Measurements from ENCODE around the gene RPL22L1. TPM values are rescaled to one million over a fixed set of nuclear protein-coding genes. Genes with fewer than 3 reads are reported as not detected.
A peak's percentile ranks its signal among the peaks of the same experiment; 100 is the strongest.

RPL22L1 gene
- 84.3 and 107 TPM in 2 replicates for total RNA-seq (ENCODE audit: low replicate concordance)

DNA sequence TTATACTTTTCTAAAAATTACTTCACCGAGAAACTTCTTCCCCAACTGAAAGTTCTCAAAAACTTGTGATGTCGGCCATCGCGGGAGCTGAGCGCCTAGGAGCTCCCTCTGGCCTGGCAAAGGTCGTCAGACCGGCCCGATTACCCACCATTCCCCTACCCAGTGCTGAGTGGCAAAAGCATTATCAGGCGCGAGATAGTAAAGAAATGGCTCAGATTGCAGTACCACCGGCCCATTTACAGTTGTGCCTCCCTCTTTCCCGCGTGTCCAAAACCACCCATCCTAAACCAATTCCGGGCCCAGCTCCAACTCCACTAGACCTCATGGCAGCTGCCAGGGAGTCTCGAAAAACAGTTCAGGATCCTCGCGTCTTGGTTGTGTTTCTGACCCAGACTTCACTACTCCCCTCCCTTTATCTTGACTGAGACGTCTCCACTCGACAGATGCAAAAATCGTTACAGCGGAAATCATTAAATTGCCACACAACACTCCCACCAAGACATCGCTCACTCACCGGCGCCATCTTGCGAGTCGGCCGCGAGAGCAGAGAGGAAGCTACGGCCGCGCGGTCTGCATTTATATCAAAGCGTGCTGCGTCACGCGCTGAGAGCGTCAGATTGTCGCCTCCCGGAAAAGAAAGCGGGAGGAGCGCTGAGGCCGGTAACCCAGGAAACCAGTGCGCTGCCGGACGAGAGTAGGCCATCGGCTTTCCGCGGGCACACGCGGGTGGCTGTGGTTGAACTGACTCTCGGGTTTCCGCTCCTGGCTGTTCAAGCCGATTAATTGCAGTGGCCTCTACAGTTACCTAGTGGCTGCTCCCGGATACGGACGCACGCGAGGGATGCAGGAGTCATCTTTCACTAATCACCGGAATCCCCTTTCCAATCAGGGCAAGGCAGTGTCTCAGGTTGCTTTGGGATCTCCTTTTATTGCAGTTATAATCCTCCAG is at the start of gene RPL22L1:
RPL22L1 (minus strand) TSS at position 551 of the 949 bp plus-strand sequence; CDS start at position 523, 28 bp downstream.
- Histone ChIP-seq H2AFZ (replicated peaks) (peak within 1 kb of the TSS; percentile 90), H3K4me1 (peaks cover 25% of the 10 kb centered on the region), H3K79me2 (ENCODE audit: low read depth) (peaks cover 31% of the 10 kb centered on the region), H3K4me3 (peak within 1 kb of the TSS; percentile 79), H3K27ac (peak within 1 kb of the TSS; percentile 86), H4K20me1 (ENCODE audit: low read depth) (peaks cover 24% of the 10 kb centered on the region), H3F3A (ENCODE audit: low read depth) (peaks cover 63% of the 10 kb centered on the region), H3K27me3 (no peaks in the 10 kb centered on the region), H3K36me3 (peaks cover 26% of the 10 kb centered on the region), H3K9ac (peak within 1 kb of the TSS; percentile 71), H3K4me2 (peak within 1 kb of the TSS; percentile 99), H3K9me3 (ENCODE audit: low read depth) (no peaks in the 10 kb centered on the region)
- DNase-seq (ENCODE audit: low spot score): peak; percentile 97
- TF ChIP-seq, protein P1, sequence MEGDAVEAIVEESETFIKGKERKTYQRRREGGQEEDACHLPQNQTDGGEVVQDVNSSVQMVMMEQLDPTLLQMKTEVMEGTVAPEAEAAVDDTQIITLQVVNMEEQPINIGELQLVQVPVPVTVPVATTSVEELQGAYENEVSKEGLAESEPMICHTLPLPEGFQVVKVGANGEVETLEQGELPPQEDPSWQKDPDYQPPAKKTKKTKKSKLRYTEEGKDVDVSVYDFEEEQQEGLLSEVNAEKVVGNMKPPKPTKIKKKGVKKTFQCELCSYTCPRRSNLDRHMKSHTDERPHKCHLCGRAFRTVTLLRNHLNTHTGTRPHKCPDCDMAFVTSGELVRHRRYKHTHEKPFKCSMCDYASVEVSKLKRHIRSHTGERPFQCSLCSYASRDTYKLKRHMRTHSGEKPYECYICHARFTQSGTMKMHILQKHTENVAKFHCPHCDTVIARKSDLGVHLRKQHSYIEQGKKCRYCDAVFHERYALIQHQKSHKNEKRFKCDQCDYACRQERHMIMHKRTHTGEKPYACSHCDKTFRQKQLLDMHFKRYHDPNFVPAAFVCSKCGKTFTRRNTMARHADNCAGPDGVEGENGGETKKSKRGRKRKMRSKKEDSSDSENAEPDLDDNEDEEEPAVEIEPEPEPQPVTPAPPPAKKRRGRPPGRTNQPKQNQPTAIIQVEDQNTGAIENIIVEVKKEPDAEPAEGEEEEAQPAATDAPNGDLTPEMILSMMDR (IDR thresholded peaks at IDR 0.05): peak; percentile 30
- no peak for TF ChIP-seq EZH2 (IDR thresholded peaks at IDR 0.05)
- no peak for TF ChIP-seq EZH2phosphoT487 (IDR thresholded peaks at IDR 0.05)
- H3K27me3 Mint-ChIP-seq (ENCODE audit: insufficient read depth, low read depth): no peaks in the 10 kb centered on the region
- H3K27ac Mint-ChIP-seq: peak within 1 kb of the TSS; percentile 100
- peak within 1 kb of the TSS; percentile 96 for H3K4me3 Mint-ChIP-seq
- H3K9me3 Mint-ChIP-seq: no peaks in the 10 kb centered on the region
- H3K36me3 Mint-ChIP-seq: peaks cover 17% of the 10 kb centered on the region
- H3K4me1 Mint-ChIP-seq: peaks cover 21% of the 10 kb centered on the region

GRCh38 chr3:170918715-170919114 is 48.7 kb upstream of the RPL22L1 start:
- Histone ChIP-seq H3K79me2 (ENCODE audit: low read depth) (no peaks in the 10 kb centered on the region), H3K4me3 (no peak overlapping the region), H3K4me1 (no peaks in the 10 kb centered on the region), H3K9ac (no peak overlapping the region), H4K20me1 (ENCODE audit: low read depth) (no peaks in the 10 kb centered on the region), H2AFZ (replicated peaks) (no peak overlapping the region), H3K9me3 (ENCODE audit: low read depth) (no peaks in the 10 kb centered on the region), H3K4me2 (no peak overlapping the region), H3F3A (ENCODE audit: low read depth) (no peaks in the 10 kb centered on the region), H3K36me3 (no peaks in the 10 kb centered on the region), H3K27ac (no peak overlapping the region), H3K27me3 (no peaks in the 10 kb centered on the region)
- peaks cover 2% of the 10 kb centered on the region for H3K36me3 Mint-ChIP-seq
- peaks cover 44% of the 10 kb centered on the region for H3K9me3 Mint-ChIP-seq
- no peak for TF ChIP-seq EZH2phosphoT487 (IDR thresholded peaks at IDR 0.05)
- TF ChIP-seq, protein P1 (IDR thresholded peaks at IDR 0.05): no peak
- no peak for TF ChIP-seq EZH2 (IDR thresholded peaks at IDR 0.05)
- no peaks in the 10 kb centered on the region for H3K4me1 Mint-ChIP-seq
- no peak overlapping the region for H3K27ac Mint-ChIP-seq
- no peak for DNase-seq (ENCODE audit: low spot score)
- H3K27me3 Mint-ChIP-seq (ENCODE audit: insufficient read depth, low read depth): peaks cover 5% of the 10 kb centered on the region
- H3K4me3 Mint-ChIP-seq: no peak overlapping the region

- no peaks in the 10 kb centered on the region for H3K36me3 ChIP-seq
- no peak overlapping the region for H3K9ac ChIP-seq
- no peak overlapping the region for H3K27ac ChIP-seq
- no peak overlapping the region for H3K4me2 ChIP-seq
- H3K4me1 ChIP-seq: no peaks in the 10 kb centered on the region
- DNase-seq (ENCODE audit: low spot score): no peak
- no peaks in the 10 kb centered on the region for H3K4me1 Mint-ChIP-seq
- H3K4me3 Mint-ChIP-seq: no peak overlapping the region
- peaks cover 22% of the 10 kb centered on the region for H3K9me3 Mint-ChIP-seq
- no peaks in the 10 kb centered on the region for H3K79me2 ChIP-seq (ENCODE audit: low read depth)
- peaks cover 2% of the 10 kb centered on the region for H3K36me3 Mint-ChIP-seq
- no peaks in the 10 kb centered on the region for H3K27me3 ChIP-seq
- no peaks in the 10 kb centered on the region for H3K9me3 ChIP-seq (ENCODE audit: low read depth)
- H3K27ac Mint-ChIP-seq: no peak overlapping the region
- H3K27me3 Mint-ChIP-seq (ENCODE audit: insufficient read depth, low read depth): peaks cover 3% of the 10 kb centered on the region
- no peak for TF ChIP-seq EZH2phosphoT487 (IDR thresholded peaks at IDR 0.05)
- TF ChIP-seq, protein P1 (IDR thresholded peaks at IDR 0.05): no peak
- TF ChIP-seq EZH2 (IDR thresholded peaks at IDR 0.05): no peak
- H4K20me1 ChIP-seq (ENCODE audit: low read depth): no peaks in the 10 kb centered on the region
- H3K4me3 ChIP-seq: no peak overlapping the region
- peak overlapping the region; percentile 6 for H2AFZ ChIP-seq (replicated peaks)
- no peaks in the 10 kb centered on the region for H3F3A ChIP-seq (ENCODE audit: low read depth)
These were observed 44.7 kb upstream of the RPL22L1 start for GRCh38 chr3:170914690-170915089.
